NCI-H1694 treated with DMSO at 0.1 percent for 48 hours (cell line): ENCODE measurements around the gene TRPV6.

Source experiments
- DNase-seq: peaks from one replicate; lab custom pipeline; 2025; lab: John Stamatoyannopoulos, UW

TRPV6 gene

DNA sequence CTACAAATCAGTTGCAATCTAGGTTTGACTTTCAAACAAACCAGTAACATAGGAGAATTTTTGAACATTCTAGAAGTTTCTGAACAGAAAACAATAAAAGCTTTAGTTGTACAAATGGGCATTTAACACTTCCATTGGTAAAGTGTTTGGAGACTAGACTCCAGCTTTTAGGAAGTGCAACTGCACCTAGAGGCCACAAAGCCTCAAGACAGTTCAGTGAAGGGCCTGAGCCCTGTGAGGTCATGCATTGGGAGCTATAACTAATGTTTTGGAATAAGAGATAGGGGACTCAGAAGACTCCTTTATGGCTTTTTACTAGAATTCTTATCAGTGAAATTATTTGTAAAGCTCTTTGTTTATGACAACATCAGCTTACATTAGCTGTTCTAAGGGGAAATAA, 33.6 kb downstream of the TRPV6 start:
- no peak for DNase-seq

DNA sequence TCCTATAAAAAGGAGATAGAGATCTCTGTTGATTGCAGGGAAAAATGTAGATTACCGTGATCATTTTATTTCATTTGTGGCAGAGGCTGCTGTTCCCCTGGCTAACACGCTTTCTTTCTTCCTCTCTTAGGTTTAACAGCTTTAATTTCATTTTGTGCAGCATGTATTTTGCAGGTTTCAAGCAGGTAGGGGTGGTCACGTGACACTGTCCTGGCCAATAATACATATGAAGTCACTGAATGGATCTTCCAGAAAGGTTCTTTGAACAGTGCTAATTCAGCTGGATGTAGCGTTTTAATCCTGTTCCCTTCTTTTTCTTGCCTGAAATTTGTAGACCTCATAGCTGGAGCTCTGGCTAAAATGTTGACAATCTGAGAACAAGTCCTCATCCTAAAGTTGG, 34.3 kb downstream of the TRPV6 start:
- DNase-seq = no peak

DNA sequence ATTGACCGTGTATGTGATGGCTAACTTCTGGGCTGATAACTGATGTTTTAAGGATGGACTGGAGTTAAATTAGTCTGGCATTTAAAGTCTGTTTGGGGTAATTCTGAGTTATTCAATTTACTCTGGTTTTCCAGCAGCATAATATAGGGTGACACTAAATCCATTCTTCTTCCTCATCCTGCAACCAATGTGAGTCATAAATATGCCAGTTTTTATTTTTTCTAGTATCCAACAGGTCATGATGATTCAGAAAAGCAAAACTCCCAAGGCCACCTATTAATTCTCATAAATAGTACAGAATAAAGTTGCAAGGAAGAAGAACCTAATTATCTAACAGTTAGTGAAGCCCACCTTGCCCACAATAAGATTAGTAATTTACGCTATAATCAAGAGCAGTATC, 38.2 kb downstream of the TRPV6 start:
- DNase-seq = no peak

DNA sequence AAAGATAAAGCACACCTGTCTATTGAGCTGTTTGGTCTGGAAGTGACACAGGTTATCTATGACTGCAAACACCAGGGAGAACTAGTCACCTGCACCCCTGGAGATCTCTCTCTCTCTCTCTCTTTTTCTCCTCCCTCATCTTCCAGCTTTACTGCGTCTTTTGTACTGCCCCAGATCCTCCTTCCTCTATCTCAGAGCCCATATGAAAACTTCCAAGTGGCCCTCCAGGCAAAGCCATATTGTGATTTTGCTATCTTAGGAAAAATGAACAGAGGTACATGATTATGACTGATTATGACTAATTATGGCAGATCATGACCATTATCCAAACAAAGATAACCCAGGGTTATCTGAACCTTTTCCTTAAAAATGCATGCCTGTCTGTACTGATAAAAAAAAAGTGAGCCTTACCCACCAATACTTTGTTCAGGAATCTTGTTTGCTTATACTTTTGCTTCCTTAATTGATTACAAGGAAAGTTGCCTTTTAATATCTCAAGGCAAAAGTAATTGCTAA, 43.2 kb downstream of the TRPV6 start:
- DNase-seq = no peak

DNA sequence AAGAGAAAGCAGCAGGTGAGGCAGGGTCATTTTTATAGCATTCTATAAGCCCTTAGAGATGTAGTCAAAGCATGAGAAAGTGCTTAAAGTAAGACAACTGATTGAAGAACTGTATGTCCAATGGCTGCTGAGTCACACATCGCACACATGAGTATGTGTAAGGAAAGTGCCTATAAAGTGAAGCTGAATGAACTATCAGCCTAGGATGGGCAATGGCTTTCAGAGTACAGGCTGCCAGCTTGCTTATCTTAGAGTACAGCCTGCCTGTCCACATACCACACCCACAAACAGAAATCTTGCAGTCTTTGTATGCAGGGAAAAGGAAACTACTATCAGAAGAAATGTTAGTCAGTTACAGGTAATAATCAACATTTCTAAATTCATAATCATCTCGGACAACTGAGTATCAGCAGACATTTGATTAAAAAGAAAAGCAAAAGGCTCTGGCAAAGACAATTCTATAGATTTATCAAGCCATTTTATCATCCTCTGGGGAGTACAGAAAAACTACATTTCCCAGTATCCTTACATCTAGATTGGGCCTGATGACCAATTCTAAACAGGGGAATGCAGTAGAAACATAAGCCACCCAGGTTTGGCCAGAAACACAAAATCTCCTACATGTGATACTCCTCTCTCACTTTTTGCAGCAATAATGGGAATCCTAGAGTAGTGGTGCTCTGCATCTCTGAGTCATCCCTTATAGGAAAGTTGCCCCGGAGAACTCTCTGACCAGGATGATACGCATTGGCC, 46.9 kb downstream of the TRPV6 start:
- no peak for DNase-seq

DNA sequence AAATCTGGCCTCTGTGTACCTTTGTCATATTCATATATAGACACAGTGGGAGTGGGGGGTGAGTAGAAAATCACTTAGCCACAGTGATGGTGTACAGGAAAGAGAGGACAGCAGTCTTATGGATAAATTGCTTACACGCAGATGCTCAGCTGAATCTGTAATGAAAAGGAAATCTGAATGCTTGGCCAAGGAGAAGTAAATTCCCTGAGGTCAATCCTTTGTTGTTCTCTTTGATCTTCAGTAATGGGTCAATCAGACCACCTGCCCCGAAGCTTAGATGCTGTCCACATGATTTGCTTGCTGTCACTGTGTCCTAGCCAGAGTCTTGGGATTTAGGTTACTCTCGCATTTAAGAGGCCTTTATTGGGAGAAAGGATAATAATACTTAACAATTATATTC, 49.1 kb downstream of the TRPV6 start:
- DNase-seq = no peak

DNA sequence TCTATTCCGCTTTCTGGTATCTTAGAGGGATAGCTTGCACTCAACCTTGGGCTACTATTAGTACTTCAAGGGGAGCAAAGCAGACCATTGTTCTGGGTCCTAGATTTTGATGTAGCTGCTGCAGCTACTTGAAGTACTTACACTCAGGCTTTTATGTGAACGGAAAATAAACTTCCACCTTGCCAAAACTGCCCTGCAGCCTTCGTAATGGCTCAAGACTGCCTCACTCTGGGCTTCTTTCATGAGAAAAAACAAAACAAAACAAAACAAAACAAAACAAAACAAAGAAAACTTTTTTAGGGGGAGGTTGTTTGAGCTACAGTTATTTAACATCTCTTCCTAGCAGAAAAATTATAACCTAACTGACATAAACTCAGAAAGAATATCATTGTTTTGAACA, 50.1 kb downstream of the TRPV6 start:
- no peak for DNase-seq

DNA sequence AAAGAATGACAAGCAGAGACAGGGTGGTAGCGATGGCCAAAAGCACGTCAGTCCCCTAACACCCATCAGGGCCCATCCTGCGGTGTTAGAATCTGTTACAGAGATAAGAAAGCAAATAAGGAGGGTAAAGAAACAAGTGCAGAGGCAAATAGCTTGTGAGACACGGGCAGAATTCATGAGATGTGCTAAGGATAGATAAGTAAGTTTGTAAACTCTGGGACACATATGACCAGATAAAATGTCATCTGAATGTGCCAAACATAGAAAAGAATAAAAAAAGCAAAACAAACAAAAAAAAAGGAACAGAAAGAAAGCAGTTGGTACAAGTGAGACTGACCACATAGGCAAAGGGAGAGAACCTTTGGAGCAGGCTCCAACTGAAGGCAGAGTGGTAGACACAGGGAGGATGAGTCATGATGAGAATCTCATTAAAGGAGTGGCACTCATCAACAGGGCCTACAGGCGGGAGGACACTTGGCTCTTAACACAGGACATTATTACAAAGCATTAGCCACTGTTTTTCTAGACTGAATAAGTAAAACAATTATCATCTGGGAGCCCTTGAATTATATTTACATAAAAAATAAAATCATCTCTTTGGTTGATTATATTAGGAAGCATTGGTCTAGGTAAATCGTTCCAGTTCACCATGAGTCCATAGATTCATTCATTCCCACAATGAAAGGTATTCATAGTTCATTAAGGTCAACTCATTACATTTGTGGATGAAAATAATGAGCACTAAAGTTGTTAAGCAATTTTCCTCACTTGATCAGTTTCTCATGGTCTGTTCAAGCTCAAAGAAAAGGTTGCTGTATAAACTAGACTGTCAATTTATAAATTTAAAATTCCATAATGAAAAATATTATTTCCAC, 52.1 kb downstream of the TRPV6 start:
- no peak for DNase-seq

DNA sequence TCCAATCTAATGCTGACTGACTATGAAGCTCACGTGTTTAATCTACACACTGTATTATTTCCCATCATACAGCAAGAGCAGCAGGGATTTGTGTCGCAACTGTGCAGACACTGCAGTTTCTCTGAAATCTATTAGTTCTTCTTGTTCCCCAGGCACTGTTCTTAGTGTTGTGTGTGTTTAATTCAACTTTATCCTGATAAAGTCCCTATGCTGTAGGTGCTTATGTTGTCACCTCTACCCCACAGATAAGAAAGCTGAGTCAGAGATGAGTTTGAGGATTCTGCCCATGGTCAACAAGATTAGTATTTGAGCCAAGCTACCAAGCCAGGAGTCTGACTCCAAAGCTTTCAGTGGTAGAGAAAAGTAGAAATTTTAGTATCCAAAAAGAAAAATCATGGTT, 53.1 kb downstream of the TRPV6 start:
- no peak for DNase-seq

DNA sequence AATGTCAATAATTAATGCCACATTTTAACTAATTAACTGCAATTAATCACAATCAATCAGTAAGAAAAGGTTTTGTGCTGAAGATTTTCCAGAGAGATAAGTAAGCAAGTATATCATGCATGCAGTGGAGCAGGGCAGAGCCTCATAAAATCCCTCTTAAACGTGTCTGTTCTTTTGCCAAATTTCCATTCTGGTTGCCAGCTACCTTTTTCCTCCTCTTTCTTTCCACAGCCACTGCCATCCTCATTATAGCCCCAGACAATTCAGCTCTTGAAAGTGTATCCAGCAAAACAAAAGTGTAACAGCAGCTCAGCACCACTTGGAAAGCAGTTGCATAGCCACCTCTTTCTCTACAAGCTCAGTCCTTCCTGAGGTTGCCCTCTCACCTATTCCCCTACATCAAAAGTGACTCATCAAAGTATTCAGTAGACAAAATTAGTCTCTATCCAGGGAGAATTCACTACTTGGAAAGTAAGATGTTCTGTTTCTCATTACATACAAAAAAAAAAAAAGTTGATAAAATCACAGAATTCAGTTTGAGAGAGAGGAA, 57.5 kb downstream of the TRPV6 start:
- no peak for DNase-seq

DNA sequence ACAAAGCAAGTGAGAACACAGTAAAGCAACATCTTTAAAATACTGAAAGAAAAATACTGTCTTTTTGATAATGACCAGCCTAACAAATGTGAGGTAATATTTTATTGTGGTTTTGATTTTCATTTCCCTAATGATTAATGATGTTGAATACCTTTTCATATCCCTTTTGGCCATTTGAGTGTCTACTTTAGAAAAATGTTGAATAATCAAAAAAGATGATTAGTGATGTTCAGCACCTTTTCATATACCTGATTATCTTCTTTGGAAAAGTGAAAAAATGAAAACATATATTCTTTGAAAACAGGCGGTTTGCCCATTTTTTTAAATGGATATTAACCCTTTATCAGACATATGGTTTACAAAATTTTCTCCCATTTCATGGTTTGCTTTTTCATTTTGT, 62.8 kb downstream of the TRPV6 start:
- no peak for DNase-seq
